A549 (cell line): ENCODE results near the gene FAS. TPM values are rescaled to one million over a fixed set of nuclear protein-coding genes. Genes with fewer than 3 reads are reported as not detected.

ENCODE experiments used
- ATAC-seq, 2 experiments: fragments of 200-7000 bp in 1 of 2; fragments of >200 bp in 1 of 2; cut with Nextera tagmentation in 1 of 2; cut with Tn5 transposase in 1 of 2; 3 replicates each; pipeline versions ENCODE4 v1.8.0 to v1.9.1; 2018 to 2020; ENCODE audit warnings: mild to moderate bottlenecking in 1 of 2, moderate library complexity in 1 of 2
- CTCF ChIA-PET: fragments of 300-600 bp; sonication (Branson Sonifier 250); formaldehyde crosslinking; extraction: SDS; loops from one replicate; lab custom pipeline; 2021; ENCODE audit warnings: antibody characterized with exemption, inconsistent platforms; lab: Yijun Ruan, JAX
- POLR2A ChIA-PET: fragments of 350-600 bp; formaldehyde crosslinking; extraction: SDS; loops from one replicate; lab custom pipeline; 2021; ENCODE audit warnings: antibody characterized with exemption, inconsistent platforms; lab: Yijun Ruan, JAX
- DNase-seq, 2 experiments: peaks; one replicate each; pipeline versions ENCODE4 v3.0.0 to v3.0.0-alpha.2; 2011 to 2016; ENCODE audit warnings: low read depth in 1 of 2, low spot score in 1 of 2
- FAIRE-seq: peaks from 2 replicates; lab custom pipeline; 2011; peaks lifted over from hg19 to GRCh38; lab: Jason Lieb, UNC
- H3K27ac ChIP-seq, 2 experiments: fragments of >200 bp; sonication (Bioruptor Twin); formaldehyde crosslinking; 3 replicates each; pipeline ENCODE4 v1.5.1; 2016 to 2017
- H3K4me1 ChIP-seq: fragments of >200 bp; sonication (Bioruptor Twin); formaldehyde crosslinking; 3 replicates; pipeline ENCODE4 v1.6.1; 2016
- H3K4me2 ChIP-seq: fragments of >200 bp; sonication (Bioruptor Twin); formaldehyde crosslinking; 3 replicates; pipeline ENCODE4 v1.6.1; 2016
- H3K4me3 ChIP-seq: fragments of >200 bp; sonication (Bioruptor Twin); formaldehyde crosslinking; 3 replicates; pipeline ENCODE4 v1.5.1; 2016
- H3K9me3 ChIP-seq: fragments of >200 bp; sonication (Bioruptor Twin); formaldehyde crosslinking; 3 replicates; pipeline ENCODE4 v1.6.1; 2016
- CBX2 ChIP-seq: fragments of 200-600 bp; sonication (generic); IDR thresholded peaks from 2 replicates; pipeline ENCODE4 v1.6.1; 2016; ENCODE audit warnings: low read depth, mild to moderate bottlenecking, borderline replicate concordance
- CBX8 ChIP-seq: fragments of 200-600 bp; sonication (generic); IDR thresholded peaks from 2 replicates; pipeline ENCODE4 v1.6.1; 2016
- CHD4 ChIP-seq: fragments of 200-600 bp; sonication (generic); IDR thresholded peaks from 2 replicates; pipeline ENCODE4 v1.6.1; 2016; ENCODE audit warnings: antibody characterized with exemption, mild to moderate bottlenecking, borderline replicate concordance
- CTCF ChIP-seq: fragments of >200 bp; sonication (Bioruptor Twin); formaldehyde crosslinking; IDR thresholded peaks from 3 replicates; pipeline ENCODE4 v1.5.1; 2016
- ESRRA ChIP-seq: fragments of 150-350 bp; IDR thresholded peaks from 2 replicates; pipeline ENCODE4 v1.6.1; 2014; ENCODE audit warnings: mild to moderate bottlenecking, low read length, borderline replicate concordance
- FOSL2 ChIP-seq, 2 experiments: fragments of 450-650 bp in 1 of 2; fragments of >200 bp in 1 of 2; sonication (Bioruptor Twin) in 1 of 2; formaldehyde crosslinking; IDR thresholded peaks; 2 replicates each; pipeline versions ENCODE4 v1.5.0 to v1.6.1; 2016 to 2020; ENCODE audit warnings: mild to moderate bottlenecking in 1 of 2, moderate library complexity in 1 of 2
- GATA3 ChIP-seq: IDR thresholded peaks from 2 replicates; pipeline ENCODE4 v1.6.1; 2012; ENCODE audit warnings: borderline replicate concordance
- HDAC2 ChIP-seq: fragments of 200-600 bp; sonication (generic); IDR thresholded peaks from 2 replicates; pipeline ENCODE4 v1.6.1; 2016
- HEYL ChIP-seq: fragments of 250-450 bp; sonication (Bioruptor Pico); IDR thresholded peaks from 2 replicates; pipeline ENCODE4 v1.8.0; 2021; ENCODE audit warnings: mild to moderate bottlenecking, moderate library complexity
- HMGXB4 ChIP-seq: fragments of 250-450 bp; sonication (Bioruptor Pico); IDR thresholded peaks from 2 replicates; pipeline ENCODE4 v1.5.0; 2021; ENCODE audit warnings: mild to moderate bottlenecking, moderate library complexity, borderline replicate concordance
- HOXB5 ChIP-seq: fragments of 250-450 bp; sonication (Bioruptor Pico); IDR thresholded peaks from 2 replicates; pipeline ENCODE4 v1.5.0; 2020; ENCODE audit warnings: mild to moderate bottlenecking, moderate library complexity
- KDM5A ChIP-seq: fragments of 200-600 bp; sonication (generic); IDR thresholded peaks from 2 replicates; pipeline ENCODE4 v1.6.1; 2016; ENCODE audit warnings: antibody characterized with exemption, mild to moderate bottlenecking
- MAZ ChIP-seq: fragments of 150-350 bp; IDR thresholded peaks from 2 replicates; pipeline ENCODE4 v1.6.1; 2014; ENCODE audit warnings: antibody characterized with exemption, low read depth, low read length, borderline replicate concordance
- MYC ChIP-seq: IDR thresholded peaks from 2 replicates; pipeline ENCODE4 v1.6.1; 2012; ENCODE audit warnings: mild to moderate bottlenecking, inconsistent platforms, low read length, improper control_type of control experiment, borderline replicate concordance
- NR3C1 ChIP-seq: fragments of >200 bp; sonication (Bioruptor Twin); formaldehyde crosslinking; IDR thresholded peaks from 3 replicates; pipeline ENCODE4 v1.6.1; 2017
- POLR2AphosphoS2 ChIP-seq: conservative IDR thresholded peaks from 2 replicates; pipeline ENCODE4 v1.6.1; 2012; ENCODE audit warnings: low read length, improper control_type of control experiment, inconsistent platforms
- REST ChIP-seq: fragments of 200-600 bp; sonication (generic); IDR thresholded peaks from 2 replicates; pipeline ENCODE4 v1.6.1; 2016; ENCODE audit warnings: antibody characterized with exemption, mild to moderate bottlenecking, moderate library complexity
- RFX5 ChIP-seq: fragments of 450-650 bp; IDR thresholded peaks from 2 replicates; pipeline ENCODE4 v1.7.1; 2014; ENCODE audit warnings: antibody characterized with exemption, mild to moderate bottlenecking, moderate library complexity
- SMC3 ChIP-seq: fragments of >200 bp; sonication (Bioruptor Twin); formaldehyde crosslinking; IDR thresholded peaks from 3 replicates; pipeline ENCODE4 v1.6.1; 2018; ENCODE audit warnings: inconsistent platforms
- TFCP2L1 ChIP-seq: fragments of 250-450 bp; sonication (Bioruptor Pico); IDR thresholded peaks from 2 replicates; pipeline ENCODE4 v1.5.0; 2021; ENCODE audit warnings: mild to moderate bottlenecking
- TP53 ChIP-seq: fragments of 250-450 bp; sonication (Bioruptor Pico); IDR thresholded peaks from 2 replicates; pipeline ENCODE4 v1.5.0; 2021; ENCODE audit warnings: mild to moderate bottlenecking, moderate library complexity
- USF2 ChIP-seq: fragments of 450-650 bp; IDR thresholded peaks from 2 replicates; pipeline ENCODE4 v1.6.1; 2014; ENCODE audit warnings: antibody characterized with exemption
- WGBS: methylation state at CpG from one replicate; pipeline ENCODE4 v1.1.6; 2017; ENCODE audit errors: missing lambda C conversion rate; 5-methylcytosine and 5-hydroxymethylcytosine counted together
- polyA plus RNA-seq, 4 experiments: library from polyadenylated mRNA; depleted of rRNA in 3 of 4; stranded (reverse); fragments of >200 nt; fragmentation: RNase III in 1 of 4; extraction: RNeasy Plus Mini Kit Qiagen cat#74134 plus additional on column Dnase treatment in 1 of 4; gene quantifications; 2 replicates in 3 of 4; 3 replicates in 1 of 4; pipeline ENCODE4 v1.2.3, GENCODE V29; 2011 to 2017
- TF ChIP-seq, protein P1 (sequence below): fragments of >200 bp; sonication (Bioruptor Twin); formaldehyde crosslinking; IDR thresholded peaks from 2 replicates; pipeline ENCODE4 v1.6.1; 2016

Gene FAS
- polyA plus RNA-seq, 2 of the 4 experiments (the other 2 are of a cell fraction), result 21.0 to 29.5 TPM

GRCh38 chr10:88946200-88946599 lies 44.4 kb upstream of the FAS start:
- H3K4me1 ChIP-seq, result no peaks in the 10 kb centered on the region
- DNase-seq, result no peak
- H3K9me3 ChIP-seq, result no peaks in the 10 kb centered on the region
- WGBS, result 94% methylated on average over 1 of the region's 1 CpG
- H3K4me3 ChIP-seq, result no peak overlapping the region
- no peak overlapping the region for H3K4me2 ChIP-seq
- H3K27ac ChIP-seq, result no peak overlapping the region
- TF ChIP-seq REST (no peak), HMGXB4 (no peak), KDM5A (no peak), CBX8 (no peak), TFCP2L1 (CRISPR knock-in tag) (no peak), ESRRA (no peak)
- ChIA-PET POLR2A (no interaction called here), CTCF (interaction anchor here (1.0 to 6.8 kb wide), 4 partner anchors 12 to 382 kb away, joined by 3 to 93 read pairs (median 24); no protein-coding TSS in a partner anchor)
- no peak for FAIRE-seq
- ATAC-seq, result no peak

- no peak for DNase-seq
- no peak overlapping the region for H3K4me3 ChIP-seq
- H3K4me2 ChIP-seq, result no peak overlapping the region
- 93% methylated on average over 6 of the region's 6 CpGs for WGBS
- H3K27ac ChIP-seq, result no peak overlapping the region
- no peak for FAIRE-seq
- H3K4me1 ChIP-seq, result no peaks in the 10 kb centered on the region
- ChIA-PET CTCF (interaction anchor here (6.7 to 6.8 kb wide), 2 partner anchors 13 to 112 kb away, joined by 36 to 93 read pairs; no protein-coding TSS in a partner anchor), POLR2A (no interaction called here)
- H3K9me3 ChIP-seq, result no peaks in the 10 kb centered on the region
- no peak for ATAC-seq
- TF ChIP-seq NR3C1 (no peak), HOXB5 (CRISPR knock-in tag) (no peak), ESRRA (no peak), RFX5 (no peak)
Measured at GRCh38 chr10:88946965-88947590, 43.5 kb upstream of the FAS start.

GRCh38 chr10:88949051-88949450 lies 41.5 kb upstream of the FAS start:
- CTCF ChIA-PET, result interaction anchor here (0.8 to 1.2 kb wide), 3 partner anchors 13 to 273 kb away, joined by 3 to 5 read pairs (median 4); no protein-coding TSS in a partner anchor
- DNase-seq (no peak), FAIRE-seq (no peak), ATAC-seq (no peak)
- H3K4me1 ChIP-seq, result no peaks in the 10 kb centered on the region
- TF ChIP-seq CTCF (no peak), GATA3 (no peak), SMC3 (no peak), MAZ (no peak), CHD4 (no peak), CBX2 (no peak), HOXB5 (CRISPR knock-in tag) (no peak), POLR2AphosphoS2 (no peak), FOSL2 (IDR thresholded peaks at IDR 0.05) (no peak), FOSL2 (CRISPR knock-in tag; IDR thresholded peaks at IDR 0.05) (no peak), TP53 (CRISPR knock-in tag) (no peak), TFCP2L1 (CRISPR knock-in tag) (no peak), USF2 (no peak), HEYL (CRISPR knock-in tag) (no peak), MYC (no peak), HDAC2 (no peak)
- TF ChIP-seq, protein P1, sequence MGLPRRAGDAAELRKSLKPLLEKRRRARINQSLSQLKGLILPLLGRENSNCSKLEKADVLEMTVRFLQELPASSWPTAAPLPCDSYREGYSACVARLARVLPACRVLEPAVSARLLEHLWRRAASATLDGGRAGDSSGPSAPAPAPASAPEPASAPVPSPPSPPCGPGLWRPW, result no peak
- H3K27ac ChIP-seq, result no peak overlapping the region
- WGBS, result 89% methylated on average over 2 of the region's 2 CpGs
- H3K4me3 ChIP-seq, result no peak overlapping the region
- H3K4me2 ChIP-seq, result no peak overlapping the region
- POLR2A ChIA-PET, result no interaction called here
- no peaks in the 10 kb centered on the region for H3K9me3 ChIP-seq
